GM12891 (cell line): ENCODE data around the gene LACRT.

Experiments
- POLR2A ChIP-seq: IDR thresholded peaks from 2 replicates; pipeline ENCODE4 v1.6.1; 2011; ENCODE audit warnings: low read depth, low read length, control low read depth
- POLR2AphosphoS5 ChIP-seq: IDR thresholded peaks from 2 replicates; pipeline ENCODE4 v1.6.1; 2011; ENCODE audit warnings: low read depth, low read length, control low read depth

GRCh38 chr12:54650889-54651288 is 16.2 kb upstream of the LACRT start:
- TF ChIP-seq POLR2AphosphoS5 (no peak), POLR2A (no peak)
